ENCODE results near the gene ZNF268.

DNA sequence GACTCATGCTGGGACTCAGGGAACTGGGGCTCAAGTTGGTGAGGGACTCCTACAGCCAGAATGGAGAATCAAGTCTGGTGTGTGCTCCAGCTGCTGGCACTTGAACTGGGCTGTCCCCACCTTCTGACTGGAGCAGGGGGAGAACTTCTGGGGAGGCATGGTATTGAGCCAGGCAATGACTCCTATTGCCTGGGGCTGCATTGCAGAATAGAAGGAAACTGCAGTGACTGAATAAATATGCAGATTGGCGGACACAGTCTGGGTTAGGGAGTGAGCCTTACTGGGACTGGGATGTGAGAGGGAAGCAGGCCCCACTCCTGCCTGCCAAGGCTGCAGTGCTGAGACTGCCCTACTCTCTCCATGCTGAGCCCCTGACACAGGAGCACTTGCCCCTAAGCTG lies 8.8 kb upstream of the ZNF268 start:
- TF ChIP-seq, protein P1, sequence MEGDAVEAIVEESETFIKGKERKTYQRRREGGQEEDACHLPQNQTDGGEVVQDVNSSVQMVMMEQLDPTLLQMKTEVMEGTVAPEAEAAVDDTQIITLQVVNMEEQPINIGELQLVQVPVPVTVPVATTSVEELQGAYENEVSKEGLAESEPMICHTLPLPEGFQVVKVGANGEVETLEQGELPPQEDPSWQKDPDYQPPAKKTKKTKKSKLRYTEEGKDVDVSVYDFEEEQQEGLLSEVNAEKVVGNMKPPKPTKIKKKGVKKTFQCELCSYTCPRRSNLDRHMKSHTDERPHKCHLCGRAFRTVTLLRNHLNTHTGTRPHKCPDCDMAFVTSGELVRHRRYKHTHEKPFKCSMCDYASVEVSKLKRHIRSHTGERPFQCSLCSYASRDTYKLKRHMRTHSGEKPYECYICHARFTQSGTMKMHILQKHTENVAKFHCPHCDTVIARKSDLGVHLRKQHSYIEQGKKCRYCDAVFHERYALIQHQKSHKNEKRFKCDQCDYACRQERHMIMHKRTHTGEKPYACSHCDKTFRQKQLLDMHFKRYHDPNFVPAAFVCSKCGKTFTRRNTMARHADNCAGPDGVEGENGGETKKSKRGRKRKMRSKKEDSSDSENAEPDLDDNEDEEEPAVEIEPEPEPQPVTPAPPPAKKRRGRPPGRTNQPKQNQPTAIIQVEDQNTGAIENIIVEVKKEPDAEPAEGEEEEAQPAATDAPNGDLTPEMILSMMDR (IDR thresholded peaks at IDR 0.05), result no peak
- no peak for TF ChIP-seq POLR2A (IDR thresholded peaks at IDR 0.05)
